Activated CD8-positive, alpha-beta memory T cell treated with anti-CD3 and anti-CD28 coated beads, Interleukin-2, amount 50 U/mL, for 1 hour (primary cell): Measurements from ENCODE around the gene ARMCX5.

ENCODE experiments used
- DNase-seq: peaks from one replicate; pipeline ENCODE4 v3.0.0-alpha.2; 2020; ENCODE audit errors: extremely low read depth

The ARMCX5 gene

DNA sequence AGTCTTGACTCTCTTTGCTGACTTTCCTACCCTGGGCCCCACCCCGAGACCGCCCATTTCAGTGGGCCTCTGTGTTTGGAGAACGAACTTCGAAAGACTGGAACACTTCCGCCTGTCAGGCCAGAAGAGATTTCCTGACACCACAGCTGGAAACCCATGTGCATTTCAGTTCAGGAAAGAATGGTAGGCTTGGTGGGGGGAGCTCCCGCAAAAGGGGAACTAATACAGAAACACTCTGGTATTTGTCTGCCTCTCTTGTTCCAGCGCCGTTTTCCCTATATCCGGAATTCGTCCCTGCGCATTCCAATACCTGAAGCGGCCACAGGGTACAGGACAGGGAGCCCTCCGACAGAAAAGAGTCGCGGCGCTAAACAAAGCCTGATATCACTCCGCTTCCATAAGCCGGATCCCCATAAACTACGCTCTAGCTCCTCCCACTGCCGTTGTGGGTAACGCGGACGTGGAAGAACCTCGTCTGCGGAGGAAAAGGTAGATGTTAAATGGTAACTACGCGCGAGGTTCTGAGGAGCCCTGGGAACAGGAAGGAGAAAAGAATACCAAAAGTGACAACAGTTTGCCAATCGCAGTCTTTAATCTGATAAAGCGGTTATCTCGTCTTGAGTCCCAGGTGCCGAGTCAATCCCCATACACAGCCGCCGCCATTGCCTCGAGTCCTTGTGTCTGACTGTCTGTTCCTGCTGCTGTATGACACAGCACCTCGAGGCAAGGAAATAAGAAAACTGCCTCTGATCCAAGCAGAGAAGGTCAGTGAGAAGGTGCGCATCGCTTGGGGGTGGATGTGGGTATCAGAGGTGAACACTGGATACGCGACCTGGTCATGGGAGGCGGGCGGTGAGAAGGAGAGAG, at the start of gene ARMCX5:
TSS of gene ARMCX5 (plus strand) at position 432 of the 867 bp plus-strand sequence. CDS start 2,627 bp downstream, outside the sequence.
- peak; percentile 42 for DNase-seq

DNA sequence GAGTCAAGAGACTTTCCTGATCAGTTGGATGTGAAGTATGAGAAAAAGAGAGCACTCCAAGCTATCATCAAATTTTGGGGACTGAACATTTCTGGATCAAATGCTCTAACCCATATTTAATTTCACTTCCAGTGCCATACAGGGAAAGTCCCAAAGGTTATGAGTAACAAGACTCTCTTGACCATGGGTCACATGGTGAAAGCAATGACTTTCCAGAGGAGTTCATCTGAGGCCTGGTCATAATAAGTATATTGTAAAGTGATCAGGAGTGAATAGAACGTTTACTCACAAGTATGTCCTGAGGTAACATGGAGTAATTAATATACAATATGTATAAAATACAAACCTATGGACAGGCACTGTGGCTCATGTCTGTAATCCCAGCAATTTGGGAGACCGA, 40.7 kb upstream of the ARMCX5 start:
- DNase-seq, result no peak

DNA sequence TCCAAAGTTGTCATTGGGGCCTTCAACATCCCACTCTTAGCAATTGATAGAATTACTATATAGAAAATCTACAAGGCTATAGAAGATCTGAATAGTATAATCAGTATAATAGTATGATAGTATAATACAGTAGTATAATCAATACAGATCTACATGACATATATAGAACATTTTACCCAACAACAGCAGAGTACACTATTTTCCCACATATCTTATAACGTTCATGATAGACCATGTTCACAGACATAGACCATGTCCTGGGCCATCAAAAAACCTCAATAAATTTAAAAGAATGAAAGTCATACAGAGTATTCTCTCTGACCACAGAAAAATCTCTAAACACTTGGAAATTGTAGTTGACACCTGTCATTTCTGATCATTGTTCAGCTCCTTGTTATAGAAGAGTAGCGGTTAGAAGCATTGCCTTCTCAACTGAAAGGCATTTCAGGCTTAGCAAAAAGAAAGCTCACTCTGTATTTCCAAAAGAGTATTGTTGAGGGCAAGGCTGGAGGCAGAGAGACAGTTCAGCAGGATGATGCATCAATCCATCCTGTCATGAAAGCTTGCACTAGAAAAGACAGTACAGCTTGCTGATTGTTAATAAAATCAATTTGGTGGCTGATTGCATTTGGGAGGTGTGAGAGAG, 38.8 kb upstream of the ARMCX5 start:
- DNase-seq, result no peak

GRCh38 chrX:102580891-102581290, 18.4 kb upstream of the ARMCX5 start:
- no peak for DNase-seq

DNA sequence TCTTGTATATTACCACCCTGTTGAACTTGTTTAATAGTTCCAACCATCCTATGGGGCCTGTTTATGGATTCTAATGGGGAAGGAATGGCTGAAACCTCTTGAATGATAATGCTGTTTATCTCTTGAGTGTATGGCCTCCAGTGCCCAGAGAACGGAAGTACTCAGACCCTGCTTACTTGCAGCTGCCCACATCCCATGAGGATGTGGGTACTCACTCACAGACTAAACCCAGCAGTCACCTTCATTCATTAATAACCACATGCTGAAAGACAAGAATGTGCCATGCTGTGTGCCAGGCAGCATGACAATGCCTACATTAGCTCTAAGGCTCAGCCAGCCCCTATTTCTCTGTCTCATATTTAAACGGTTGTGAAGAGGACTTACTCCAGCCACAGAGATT, 5.9 kb upstream of the ARMCX5 start:
- DNase-seq, result no peak

DNA sequence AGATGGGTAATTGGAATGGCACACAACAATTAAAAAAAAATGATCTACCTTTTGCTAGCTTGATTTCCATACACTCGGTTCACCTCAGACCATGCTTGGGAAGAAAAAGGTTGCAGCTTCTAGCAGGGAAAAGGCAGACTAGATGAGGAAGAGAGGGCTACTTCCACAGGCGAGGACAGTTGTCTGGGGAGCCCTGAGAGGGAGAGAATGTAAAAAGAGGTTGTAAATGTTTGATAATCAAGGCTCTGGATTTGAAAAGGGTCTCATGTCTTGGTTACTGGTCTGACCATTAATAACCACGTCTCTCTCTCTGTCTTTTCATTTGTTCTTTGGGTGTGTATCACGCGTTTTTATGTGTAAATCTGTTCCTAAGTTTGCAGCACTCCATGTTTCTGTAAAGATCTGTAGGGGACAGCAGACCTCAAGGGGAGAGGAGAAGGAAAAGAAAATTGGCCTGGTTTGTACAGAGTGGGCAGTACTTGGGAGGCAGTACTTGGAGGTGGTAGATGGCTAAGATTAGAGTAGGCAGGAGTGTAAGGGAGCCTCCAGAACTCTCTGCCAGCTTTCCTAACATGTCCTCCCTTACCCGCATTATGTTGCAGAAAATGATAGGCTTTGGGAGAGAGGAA, 750 bp downstream of the ARMCX5 start:
- DNase-seq, result no peak

DNA sequence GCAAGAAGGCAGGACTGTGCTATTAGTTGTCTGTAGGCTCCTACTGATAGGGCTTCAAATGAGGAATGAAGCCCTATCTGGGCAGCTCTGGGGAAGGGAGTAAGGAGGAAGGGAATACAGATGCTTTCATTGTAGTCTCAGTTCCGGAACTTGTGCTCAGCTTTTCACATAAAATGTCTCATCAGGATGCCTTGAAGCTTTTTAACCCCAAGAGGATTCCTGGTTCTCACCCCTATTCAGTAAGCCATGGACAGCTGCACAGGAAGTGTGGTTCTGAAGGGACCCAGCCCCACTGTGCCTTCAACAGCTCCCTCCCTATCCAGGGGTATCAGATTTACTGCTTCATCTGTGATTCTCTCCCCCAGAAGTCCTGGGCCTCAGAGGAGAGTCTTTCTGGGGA, 5.0 kb downstream of the ARMCX5 start:
- no peak for DNase-seq

DNA sequence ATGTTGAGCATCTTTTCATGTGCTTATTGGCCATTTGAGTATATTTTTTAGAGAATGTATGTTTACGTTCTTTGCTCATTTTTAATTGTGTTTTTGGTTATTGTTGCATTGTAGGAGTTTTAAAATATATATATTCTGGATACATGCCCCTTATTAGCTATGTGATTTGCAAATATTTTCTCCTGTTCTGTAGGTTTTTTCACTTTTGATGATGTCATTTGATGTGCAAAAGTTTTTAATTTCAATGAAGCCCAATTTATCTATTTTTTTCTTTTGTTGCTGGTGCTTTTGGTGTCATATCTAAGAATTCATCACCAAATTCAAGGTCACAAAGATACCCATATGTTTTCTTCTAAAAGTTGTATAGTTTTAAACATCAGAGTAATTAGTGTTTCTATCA, 6.8 kb downstream of the ARMCX5 start:
- DNase-seq, result no peak

- DNase-seq, result no peak
Measured at GRCh38 chrX:102610905-102611304, 11.6 kb downstream of the ARMCX5 start.

DNA sequence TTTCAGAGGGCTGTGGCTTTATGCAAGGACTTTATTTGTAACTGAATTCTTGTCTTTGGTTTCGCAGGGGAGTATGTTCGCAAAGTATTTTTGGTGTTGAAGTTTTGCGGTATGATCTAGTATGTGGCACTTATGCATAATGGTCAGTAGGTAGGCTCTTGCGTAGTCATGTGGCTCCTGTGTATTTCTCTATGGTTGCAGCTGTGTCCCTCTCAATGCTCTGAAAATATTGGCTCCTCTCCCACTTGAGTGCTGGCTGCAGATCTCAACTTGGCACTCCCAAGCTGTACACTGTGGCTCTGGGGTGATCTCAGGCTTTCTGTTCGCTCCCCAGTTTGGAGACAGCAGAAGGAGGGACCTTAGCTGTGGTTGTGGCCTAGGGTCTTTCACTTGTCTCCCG, 24.8 kb downstream of the ARMCX5 start:
- DNase-seq, result no peak

DNA sequence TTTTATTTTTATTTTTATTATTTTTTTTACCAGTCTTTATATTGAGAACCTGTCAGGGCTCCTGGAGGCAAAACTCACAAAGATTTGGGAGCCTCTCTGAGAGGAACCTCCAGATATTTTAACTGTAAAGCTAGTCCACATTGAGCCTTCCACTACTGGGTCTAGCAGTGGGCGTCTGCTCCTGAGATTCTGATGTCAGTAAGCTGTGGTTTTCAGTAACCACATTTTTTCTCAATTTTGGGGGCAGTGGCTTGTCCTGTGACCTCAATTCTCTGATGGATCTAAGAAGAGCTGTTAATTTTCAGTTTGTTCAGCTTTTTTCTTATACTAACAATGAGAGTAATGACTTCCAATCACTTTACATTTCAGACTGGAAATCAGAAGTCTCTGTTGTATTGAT, 28.3 kb downstream of the ARMCX5 start:
- no peak for DNase-seq

DNA sequence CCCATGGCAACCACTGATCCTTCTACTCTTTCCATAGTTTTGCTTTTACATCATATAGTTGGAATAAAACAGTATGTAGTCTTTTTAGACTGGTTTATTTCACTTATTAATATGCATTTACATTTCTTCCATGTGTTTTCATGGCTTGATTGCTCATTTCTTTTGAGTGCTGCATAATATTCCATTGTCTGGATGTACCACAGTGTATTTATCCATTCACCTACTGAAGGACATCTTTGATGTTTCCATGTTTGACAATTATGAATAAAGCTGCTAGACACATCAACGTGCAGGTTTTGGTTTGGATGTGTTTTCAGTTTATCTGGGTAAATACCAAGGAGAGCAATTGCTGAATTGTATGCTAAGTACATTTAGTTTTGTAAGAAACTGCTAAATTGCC, 38.2 kb downstream of the ARMCX5 start:
- no peak for DNase-seq

- no peak for DNase-seq
Measured at GRCh38 chrX:102650903-102651241, 51.6 kb downstream of the ARMCX5 start.

- peak; percentile 34 for DNase-seq
Measured at GRCh38 chrX:102651242-102652011, 52.1 kb downstream of the ARMCX5 start, which contains the start of gene GPRASP1. Gene GPRASP1 (plus strand): TSS chrX:102651483. CDS start chrX:102653914, 2,431 bp downstream.

DNA sequence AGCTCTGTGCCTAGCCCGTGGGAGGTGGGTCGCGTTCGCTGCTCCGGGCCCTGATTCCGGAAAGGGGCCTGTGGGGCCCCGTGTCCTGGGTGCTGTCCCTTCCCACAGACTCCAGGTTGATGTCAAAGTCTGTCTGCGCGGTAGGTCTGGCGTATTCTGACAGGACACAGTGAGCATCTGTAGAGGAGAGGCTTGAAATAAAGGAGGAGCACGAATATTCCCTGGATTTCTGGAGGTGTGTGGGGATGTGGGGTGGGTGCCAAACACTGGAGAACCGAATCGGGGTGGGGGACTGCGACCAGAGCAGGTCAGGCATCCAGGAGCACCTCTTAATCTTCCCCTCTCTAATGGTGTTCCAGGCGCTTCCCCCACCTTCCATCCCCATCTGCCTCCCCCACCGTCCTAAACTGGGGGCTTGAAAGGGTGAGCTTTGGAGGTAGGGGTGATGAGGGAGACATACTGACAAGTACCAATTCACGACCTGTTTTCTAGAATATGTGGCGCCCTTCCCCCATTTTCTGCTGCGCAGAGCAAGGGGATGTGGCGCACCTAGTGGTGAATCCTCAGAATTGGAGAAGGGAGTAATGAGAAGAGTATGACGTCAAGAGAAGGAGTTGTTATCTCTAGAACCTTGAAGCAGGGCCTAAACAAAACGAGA, 52.8 kb downstream of the ARMCX5 start:
- DNase-seq, result peak; percentile 30
